Tibial nerve (tissue), 4 donors: ENCODE results near the gene PTGES2. TPM values are rescaled to one million over a fixed set of nuclear protein-coding genes. Genes with fewer than 3 reads are reported as not detected.

ENCODE experiments used
- DNase-seq, 2 donors: peaks; one replicate each; pipeline ENCODE4 v3.0.0-alpha.2; 2019; ENCODE audit warnings: low spot score in 2 of 2
- H3K27ac ChIP-seq, 4 donors: fragments of 200-600 bp; sonication (generic) in 3 of 4; one replicate each; pipeline ENCODE4 v1.5.1; 2017 to 2019; ENCODE audit warnings: mild to moderate bottlenecking in 1 of 4
- H3K27me3 ChIP-seq, 2 donors: fragments of 200-600 bp; sonication (generic) in 1 of 2; one replicate each; pipeline versions ENCODE4 v1.5.1 to v1.6.0; 2017 to 2019
- H3K36me3 ChIP-seq, 3 donors: fragments of 200-600 bp; sonication (generic); one replicate each; pipeline ENCODE4 v1.5.1; 2018 to 2019
- H3K4me1 ChIP-seq, 4 donors: fragments of 200-600 bp; sonication (generic) in 3 of 4; one replicate each; pipeline ENCODE4 v1.5.1; 2017 to 2019
- H3K4me3 ChIP-seq, 4 donors: fragments of 200-600 bp; sonication (generic) in 3 of 4; one replicate each; pipeline ENCODE4 v1.5.1; 2017 to 2019; ENCODE audit warnings: mild to moderate bottlenecking in 1 of 4, moderate library complexity in 1 of 4
- H3K9me3 ChIP-seq, 4 donors: fragments of 200-600 bp; sonication (generic) in 3 of 4; one replicate each; pipeline ENCODE4 v1.5.1; 2017 to 2019
- CTCF ChIP-seq, 5 experiments: fragments of 200-600 bp in 3 of 5; fragments of 450-650 bp in 2 of 5; sonication (generic) in 3 of 5; IDR thresholded peaks; one replicate each; pipeline ENCODE4 v1.5.1; 2016 to 2019; ENCODE audit warnings: antibody characterized with exemption in 5 of 5, mild to moderate bottlenecking in 3 of 5, moderate library complexity in 2 of 5
- EP300 ChIP-seq, 2 donors: sonication (generic); formaldehyde crosslinking; IDR thresholded peaks; one replicate each; pipeline ENCODE4 v1.6.1; 2017; ENCODE audit warnings: antibody characterized with exemption in 2 of 2, mild to moderate bottlenecking in 1 of 2
- POLR2A ChIP-seq, 2 donors: fragments of 450-650 bp; IDR thresholded peaks; one replicate each; pipeline ENCODE4 v1.6.1; 2017; ENCODE audit warnings: antibody characterized with exemption in 2 of 2, mild to moderate bottlenecking in 2 of 2, moderate library complexity in 2 of 2
- WGBS, 2 donors: methylation state at CpG; one replicate each; pipeline ENCODE4 v1.1.5; 2018; 5-methylcytosine and 5-hydroxymethylcytosine counted together
- total RNA-seq, 4 donors: library from RNA; depleted of rRNA; stranded (reverse); fragments of >200 nt; gene quantifications; one replicate each; pipeline ENCODE4 v1.1.0, GENCODE V29; 2016

Gene PTGES2
- total RNA-seq, 4 donors from 2014 or later: 68.9 to 180 (median 74.7) TPM

- Histone ChIP-seq H3K4me3 (no peak overlapping the region), H3K9me3 (no peaks in the 10 kb centered on the region), H3K36me3 (no peaks in the 10 kb centered on the region), H3K27me3 (no peaks in the 10 kb centered on the region), H3K27ac (no peak overlapping the region), H3K4me1 (peaks cover 0 to 19% (median 5%) of the 10 kb centered on the region in 4 donors)
- 79 to 81% methylated on average over 6 to 11 of the region's 13 CpGs for WGBS, 2 donors
- no peak for TF ChIP-seq EP300 (IDR thresholded peaks at IDR 0.05)
- TF ChIP-seq CTCF (IDR thresholded peaks at IDR 0.05): no peak
- no peak for TF ChIP-seq POLR2A (IDR thresholded peaks at IDR 0.05)
- no peak for DNase-seq
Observed at GRCh38 chr9:128153947-128154695, 26.6 kb upstream of the PTGES2 start.

- 68 to 75% methylated on average over 10 to 26 of the region's 26 CpGs for WGBS, 2 donors
- no peak for TF ChIP-seq EP300 (IDR thresholded peaks at IDR 0.05)
- no peak for TF ChIP-seq CTCF (IDR thresholded peaks at IDR 0.05)
- TF ChIP-seq POLR2A (IDR thresholded peaks at IDR 0.05): no peak
Observed at GRCh38 chr9:128153060-128153946, 25.8 kb upstream of the PTGES2 start.

GRCh38 chr9:128152133-128153059 lies 24.9 kb upstream of the PTGES2 start:
- no peaks in the 10 kb centered on the region for H3K27me3 ChIP-seq
- 91 to 92% methylated on average over 12 to 13 of the region's 13 CpGs for WGBS, 2 donors
- TF ChIP-seq CTCF (IDR thresholded peaks at IDR 0.05) (no peak), EP300 (IDR thresholded peaks at IDR 0.05) (no peak), POLR2A (IDR thresholded peaks at IDR 0.05) (no peak)

More at GRCh38 chr9:128153060-128153946, 25.8 kb upstream of the PTGES2 start:
- H3K9me3 ChIP-seq: no peaks in the 10 kb centered on the region
- no peaks in the 10 kb centered on the region for H3K36me3 ChIP-seq
- DNase-seq: no peak
- H3K4me1 ChIP-seq: peaks cover 0 to 24% (median 12%) of the 10 kb centered on the region in 4 donors
- H3K27me3 ChIP-seq: no peaks in the 10 kb centered on the region
- no peak overlapping the region for H3K27ac ChIP-seq
- no peak overlapping the region for H3K4me3 ChIP-seq

GRCh38 chr9:128151309-128152132 lies 24.0 kb upstream of the PTGES2 start:
- Histone ChIP-seq H3K36me3 (no peaks in the 10 kb centered on the region), H3K27me3 (no peaks in the 10 kb centered on the region), H3K4me1 (peaks cover 0 to 26% (median 12%) of the 10 kb centered on the region in 4 donors), H3K27ac (no peak overlapping the region), H3K4me3 (no peak overlapping the region), H3K9me3 (no peaks in the 10 kb centered on the region)
- DNase-seq: no peak
- no peak for TF ChIP-seq CTCF (IDR thresholded peaks at IDR 0.05)
- no peak for TF ChIP-seq EP300 (IDR thresholded peaks at IDR 0.05)
- TF ChIP-seq POLR2A (IDR thresholded peaks at IDR 0.05): no peak
- 82 to 88% methylated on average over 18 of the region's 18 CpGs for WGBS, 2 donors

More at GRCh38 chr9:128152133-128153059, 24.9 kb upstream of the PTGES2 start:
- no peaks in the 10 kb centered on the region for H3K36me3 ChIP-seq
- no peak overlapping the region for H3K27ac ChIP-seq
- no peak for DNase-seq
- H3K9me3 ChIP-seq: no peaks in the 10 kb centered on the region
- H3K4me1 ChIP-seq: peaks cover 0 to 26% (median 12%) of the 10 kb centered on the region in 4 donors
- no peak overlapping the region for H3K4me3 ChIP-seq
